NCI-H2107 treated with DMSO at 0.1 percent for 48 hours (cell line): Measurements from ENCODE around the gene ARHGAP19.
"Not testable (repeated sequence)": the region's sequence is repeated elsewhere in the genome, so short reads cannot be mapped to it uniquely, and the experiment has no call there.

Experiments used
- DNase-seq: peaks from one replicate; lab custom pipeline; 2025; ENCODE audit not compliant: unreplicated experiment; lab: John Stamatoyannopoulos, UW

The ARHGAP19 gene

DNA sequence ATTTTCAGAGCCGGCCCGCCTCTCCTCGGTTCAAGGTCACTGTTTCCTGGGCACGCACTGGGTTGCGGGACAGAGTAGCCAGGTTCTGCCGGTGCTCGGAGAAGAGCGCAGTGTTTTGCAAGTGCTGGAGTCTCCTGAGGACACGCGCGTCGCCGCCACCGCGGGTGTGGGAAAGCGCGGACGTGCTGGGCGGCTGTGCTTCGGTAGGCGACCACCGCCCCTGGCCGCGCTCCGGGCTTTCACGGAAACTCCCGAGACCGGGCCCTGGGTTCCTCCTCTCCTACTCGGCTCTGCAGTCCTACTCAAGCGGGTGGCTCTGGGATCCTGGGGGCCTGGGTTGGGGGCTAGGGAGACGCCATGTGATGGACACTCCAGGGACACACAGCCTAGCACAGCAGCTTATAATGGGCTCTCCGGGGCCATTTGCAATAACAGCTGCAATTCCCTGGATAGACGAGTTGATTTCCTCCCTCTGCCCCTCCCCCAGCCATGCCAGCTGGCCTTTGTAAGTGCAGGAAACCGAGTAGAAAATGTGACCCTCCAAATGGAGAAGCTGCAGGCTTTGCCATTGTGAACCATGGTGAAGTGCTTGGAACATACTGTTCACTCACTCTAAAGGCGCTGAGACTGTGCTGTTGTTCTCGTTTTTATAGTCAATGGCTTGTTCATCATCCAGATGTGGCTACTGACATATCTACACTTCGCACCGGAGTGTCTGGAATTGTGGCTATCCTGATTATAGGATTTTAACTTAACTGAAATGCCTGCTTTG is 28.8 kb upstream of the ARHGAP19 start:
- DNase-seq, result peak; percentile 20

DNA sequence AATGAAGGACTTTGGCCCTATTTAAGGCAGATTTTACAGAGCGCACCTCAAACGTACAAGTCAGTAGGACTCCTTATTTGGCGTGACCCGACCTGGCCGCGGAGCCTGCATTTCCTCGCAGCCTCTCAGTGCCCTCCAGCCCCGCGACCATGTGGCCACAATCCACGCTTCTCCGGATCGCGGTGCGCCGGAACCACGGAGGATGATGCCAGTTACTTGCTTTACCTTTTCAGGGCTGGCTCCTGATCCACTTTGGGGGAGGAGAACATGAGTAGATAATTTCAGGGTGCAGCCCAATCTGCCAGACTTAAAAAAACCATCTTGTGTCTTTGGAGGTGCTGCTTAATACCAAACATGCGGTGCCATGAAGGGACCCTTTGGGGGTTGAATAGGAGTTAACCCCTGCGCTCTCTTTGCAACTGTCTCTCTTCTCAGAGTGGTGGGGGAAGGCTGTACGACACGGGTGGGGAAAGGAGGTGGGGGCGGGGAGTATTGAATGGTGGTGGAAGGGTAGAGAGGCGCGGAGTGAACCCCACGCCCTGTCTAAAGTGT is 28.1 kb upstream of the ARHGAP19 start:
- DNase-seq, result no peak

DNA sequence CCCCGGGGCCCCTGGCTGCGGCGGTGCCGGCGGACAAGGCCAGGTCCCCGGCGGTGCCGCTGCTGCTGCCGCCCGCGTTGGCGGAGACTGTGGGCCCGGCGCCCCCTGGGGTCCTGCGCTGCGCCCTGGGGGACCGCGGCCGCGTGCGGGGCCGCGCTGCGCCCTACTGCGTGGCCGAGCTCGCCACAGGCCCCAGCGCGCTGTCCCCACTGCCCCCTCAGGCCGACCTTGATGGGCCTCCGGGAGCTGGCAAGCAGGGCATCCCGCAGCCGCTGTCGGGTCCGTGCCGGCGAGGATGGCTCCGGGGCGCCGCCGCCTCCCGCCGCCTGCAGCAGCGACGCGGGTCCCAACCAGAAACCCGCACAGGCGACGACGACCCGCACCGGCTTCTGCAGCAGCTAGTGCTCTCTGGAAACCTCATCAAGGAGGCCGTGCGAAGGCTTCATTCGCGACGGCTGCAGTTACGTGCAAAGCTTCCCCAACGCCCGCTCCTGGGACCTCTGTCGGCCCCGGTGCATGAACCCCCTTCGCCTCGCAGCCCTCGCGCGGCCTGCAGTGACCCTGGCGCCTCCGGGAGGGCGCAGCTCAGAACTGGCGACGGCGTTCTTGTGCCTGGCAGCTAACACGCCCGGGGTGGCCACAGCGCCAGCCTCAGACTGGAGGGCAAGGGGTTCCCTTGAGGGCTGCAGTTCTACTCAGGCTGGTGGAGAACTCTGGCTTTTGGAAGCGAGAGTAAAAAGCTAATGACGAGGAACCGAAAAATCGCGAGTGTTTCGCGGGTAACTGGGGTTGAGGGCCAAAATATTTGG is 27.4 kb upstream of the ARHGAP19 start:
- no peak for DNase-seq

DNA sequence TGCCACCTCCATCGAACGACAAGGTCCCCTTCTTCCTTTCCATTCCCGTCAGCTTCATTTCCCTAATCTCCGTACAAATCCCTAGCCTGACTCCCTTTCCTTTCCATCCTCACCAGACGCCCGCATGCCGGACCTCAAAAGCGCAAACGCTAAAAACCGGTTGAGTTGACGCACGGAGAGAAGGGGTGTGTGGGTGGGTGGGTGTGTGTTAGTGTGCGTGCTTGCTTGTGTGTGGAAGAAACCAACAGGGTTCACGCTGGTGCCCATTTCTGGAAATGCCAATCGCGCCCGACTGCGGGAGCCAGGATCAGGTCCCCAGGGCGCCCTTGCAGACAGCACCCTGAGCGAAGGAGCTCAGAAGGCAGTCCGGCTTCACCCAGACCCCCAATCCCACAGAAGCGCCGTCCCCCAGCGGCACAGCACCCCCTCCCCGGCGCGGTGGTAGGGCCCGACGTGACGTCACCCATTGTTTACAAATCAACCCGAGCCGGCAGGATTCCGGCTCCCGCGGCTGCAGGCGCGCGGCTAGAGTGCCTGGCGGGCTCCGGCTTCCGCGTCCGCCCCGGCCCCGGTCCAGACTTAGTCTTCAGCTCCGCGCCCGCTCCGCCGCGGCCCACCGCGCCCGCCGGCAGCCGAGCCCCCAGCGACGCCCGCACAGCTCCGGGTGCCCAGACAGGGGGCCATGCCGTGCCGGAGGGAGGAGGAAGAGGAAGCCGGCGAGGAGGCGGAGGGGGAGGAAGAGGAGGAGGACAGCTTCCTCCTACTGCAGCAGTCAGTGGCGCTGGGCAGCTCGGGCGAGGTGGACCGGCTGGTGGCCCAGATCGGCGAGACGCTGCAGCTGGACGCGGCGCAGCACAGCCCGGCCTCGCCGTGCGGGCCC is 26.6 kb upstream of the ARHGAP19 start, which contains the start of gene FRAT1:
TSS of gene FRAT1 (plus strand) at position 500 of the 880 bp plus-strand sequence. CDS start at position 683, 183 bp downstream.
- peak; percentile 33 for DNase-seq

DNA sequence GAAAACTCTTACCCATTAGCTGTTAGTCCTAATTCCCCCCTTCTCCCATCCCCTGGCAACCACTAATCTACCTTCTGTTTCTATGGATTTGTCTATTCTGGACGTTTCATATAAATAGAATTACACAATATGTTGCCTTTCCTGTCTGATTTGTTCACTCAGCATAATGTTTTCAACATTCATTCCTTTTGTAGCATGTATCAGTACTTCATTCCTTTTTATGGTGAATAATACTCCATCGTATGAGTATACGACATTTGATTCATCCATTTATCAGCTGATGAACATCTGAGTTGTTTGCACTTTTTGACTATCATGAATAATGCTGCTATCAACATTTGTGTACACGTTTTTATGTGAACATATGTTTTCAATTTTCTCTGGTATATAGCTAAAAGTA is 22.2 kb upstream of the ARHGAP19 start:
- no peak for DNase-seq

DNA sequence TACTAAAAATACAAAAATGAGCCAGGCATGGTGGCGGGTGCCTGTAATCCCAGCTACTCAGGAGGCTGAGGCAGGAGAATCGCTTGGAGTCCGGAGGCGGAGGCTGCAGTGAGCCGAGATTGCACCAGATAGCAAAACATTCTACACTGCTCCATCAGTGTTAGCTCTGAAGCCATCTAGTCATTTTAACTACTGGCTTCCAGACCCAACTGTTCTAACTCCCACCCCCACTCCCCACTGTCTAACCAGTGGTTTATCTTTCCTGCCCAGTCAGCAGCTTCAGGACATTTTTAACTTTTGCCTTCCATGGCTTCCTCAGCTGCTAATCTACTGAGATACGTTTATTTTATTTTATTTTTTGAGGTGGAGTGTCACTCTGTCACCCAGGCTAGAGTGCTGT is 20.5 kb upstream of the ARHGAP19 start:
- DNase-seq, result no peak

DNA sequence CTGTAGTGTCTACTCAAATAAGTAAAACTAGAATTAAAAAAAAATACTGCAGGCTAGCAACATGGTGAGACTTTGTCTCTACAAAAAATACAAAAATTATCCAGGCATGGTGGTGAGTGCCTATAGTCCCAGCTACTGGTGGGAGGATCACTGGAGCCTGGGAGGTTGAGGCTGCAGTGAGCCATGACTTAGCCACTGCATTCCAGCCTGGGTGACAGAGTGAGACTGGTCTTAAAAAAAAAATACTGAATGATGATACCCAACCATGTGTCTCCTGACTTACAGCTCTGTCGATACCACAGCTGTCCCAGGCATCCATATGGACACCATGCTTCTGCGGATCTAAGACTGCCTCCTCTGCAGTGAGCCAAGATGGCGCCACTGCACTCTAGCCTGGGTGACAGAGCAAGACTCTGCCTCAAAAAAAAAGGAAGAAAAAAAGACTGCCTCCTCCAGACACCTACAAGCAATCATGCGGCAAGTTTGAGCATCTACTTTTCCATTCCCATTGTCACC is 18.7 kb upstream of the ARHGAP19 start:
- DNase-seq, result no peak

DNA sequence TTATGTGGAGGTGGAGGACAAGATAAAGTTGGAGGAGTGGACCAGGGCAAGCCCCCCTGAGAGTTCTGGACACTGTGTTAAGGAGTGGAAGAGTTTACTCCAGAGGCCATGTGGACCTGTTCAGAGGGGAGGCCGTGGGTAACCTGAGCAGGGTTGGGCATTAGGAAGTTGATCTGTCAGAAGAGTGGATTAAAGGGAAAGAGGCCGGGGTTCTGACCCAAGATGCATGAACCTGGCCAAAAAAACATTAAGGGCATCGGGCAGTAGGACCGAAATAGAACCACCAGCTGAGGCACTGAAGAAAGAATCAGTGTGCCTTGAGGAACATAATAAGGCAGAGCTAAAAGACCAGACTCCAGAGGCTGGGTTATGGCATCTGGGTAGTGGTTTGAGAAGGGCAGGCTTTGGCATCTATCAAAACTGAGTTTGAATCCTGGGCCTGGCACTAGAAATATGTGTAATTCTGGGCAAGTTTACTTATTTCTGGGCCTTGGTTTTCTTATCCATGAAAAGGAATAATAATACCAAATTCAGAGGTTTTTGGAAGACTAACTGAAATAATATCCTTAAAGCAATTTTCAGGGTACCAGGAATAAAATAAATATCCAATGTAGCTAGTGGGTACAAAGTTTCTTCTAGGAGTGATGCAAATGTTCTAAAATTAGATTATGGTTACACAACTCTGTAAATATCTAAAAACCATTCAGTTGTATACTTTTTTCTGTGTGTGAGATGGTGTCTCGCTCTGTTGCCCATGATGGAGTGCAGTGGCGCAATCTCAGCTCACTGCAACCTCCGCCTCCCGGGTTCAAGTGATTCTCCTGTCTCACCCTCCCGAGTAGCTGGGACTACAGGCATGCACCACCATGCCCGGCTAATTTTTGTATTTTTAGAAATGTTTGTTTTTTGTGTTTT is 15.7 kb upstream of the ARHGAP19 start:
- no peak for DNase-seq

DNA sequence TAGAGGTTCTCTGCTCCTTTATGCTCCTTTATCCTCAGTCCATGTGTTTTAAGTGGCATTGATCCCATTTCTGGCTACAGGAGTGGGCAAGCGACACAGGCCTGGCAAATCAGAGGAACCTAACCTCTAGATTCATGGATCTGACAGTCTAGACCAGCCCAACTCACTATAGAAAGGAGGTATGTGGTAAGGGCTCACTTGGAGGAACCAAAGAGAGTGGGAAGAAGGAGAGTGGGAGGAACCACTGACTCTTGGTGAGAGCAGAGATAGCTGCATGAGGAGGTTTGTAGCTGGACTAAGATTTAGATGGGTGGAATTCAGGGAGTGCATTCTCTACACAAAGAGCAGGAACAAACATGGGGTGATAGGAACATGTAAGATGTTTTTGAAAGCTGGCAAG is 15.0 kb upstream of the ARHGAP19 start:
- no peak for DNase-seq

DNA sequence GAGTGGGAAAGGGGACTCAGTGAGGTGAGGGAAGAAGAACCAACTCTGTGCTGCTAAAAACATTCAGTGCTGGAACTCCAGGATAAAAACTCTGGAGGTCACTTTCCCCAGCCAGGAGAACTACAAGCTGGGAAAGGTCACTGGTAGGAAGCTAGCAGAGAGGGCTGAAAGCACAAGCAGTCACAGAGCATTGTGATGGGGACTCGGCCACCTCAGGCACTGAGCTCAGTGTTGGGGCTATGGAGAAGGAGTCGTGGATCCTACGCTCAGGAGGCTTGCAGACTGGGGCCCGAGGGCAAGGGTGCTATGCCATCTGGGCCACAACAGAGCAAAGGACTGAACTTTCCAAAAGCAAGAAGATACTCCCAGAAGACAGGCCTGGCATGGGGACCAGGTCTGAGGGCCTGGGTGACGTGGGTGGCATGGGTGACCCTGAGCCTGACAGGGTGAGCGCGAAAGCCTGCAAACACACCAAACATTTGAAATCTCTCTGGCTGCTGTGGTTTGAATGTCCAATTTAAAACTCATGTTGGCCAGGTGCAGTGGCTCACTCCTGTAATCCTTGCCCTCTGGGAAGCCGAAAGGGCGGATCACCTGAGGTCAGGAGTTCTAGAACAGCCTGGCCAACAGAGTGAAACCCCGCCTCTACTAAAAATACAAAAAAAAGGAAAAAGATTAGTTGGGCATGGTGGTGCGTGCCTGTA is 9.8 kb upstream of the ARHGAP19 start:
- DNase-seq, result no peak

DNA sequence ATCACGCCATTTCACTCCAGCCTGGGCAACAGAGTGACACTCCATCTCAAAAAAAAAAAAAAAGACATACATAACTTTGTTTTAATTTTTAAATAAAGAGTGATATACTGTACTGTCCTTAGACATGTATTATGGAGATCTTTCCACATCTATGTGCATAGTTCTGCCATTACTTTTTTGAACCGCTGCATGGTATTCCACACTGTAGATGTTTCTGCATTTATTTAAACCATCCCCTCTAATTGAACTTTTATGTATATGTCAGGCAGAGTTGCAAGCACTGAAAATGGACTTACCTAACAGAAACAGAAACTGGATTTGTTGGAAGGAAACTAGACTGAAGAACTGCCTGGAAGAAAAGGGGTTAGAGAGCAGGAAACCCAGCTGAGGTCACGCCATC is 8.5 kb upstream of the ARHGAP19 start:
- DNase-seq, result no peak

DNA sequence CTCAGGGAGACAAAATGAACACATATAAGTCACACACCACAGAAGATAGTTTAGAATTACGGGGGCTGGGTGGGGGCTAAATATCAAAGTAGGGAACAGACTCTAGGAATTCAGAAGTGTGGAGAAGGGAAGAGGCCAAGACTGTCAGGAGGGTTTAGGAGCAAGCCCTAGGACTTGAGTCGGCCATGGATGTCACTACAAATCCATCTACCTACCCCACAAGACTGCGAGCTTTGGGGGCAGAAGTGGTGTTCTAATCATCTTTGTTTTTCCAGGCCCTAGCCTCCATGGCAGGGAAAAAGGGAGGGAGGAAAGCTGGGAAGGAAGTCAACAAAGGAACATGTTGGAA is 5.8 kb upstream of the ARHGAP19 start:
- DNase-seq, result no peak

DNA sequence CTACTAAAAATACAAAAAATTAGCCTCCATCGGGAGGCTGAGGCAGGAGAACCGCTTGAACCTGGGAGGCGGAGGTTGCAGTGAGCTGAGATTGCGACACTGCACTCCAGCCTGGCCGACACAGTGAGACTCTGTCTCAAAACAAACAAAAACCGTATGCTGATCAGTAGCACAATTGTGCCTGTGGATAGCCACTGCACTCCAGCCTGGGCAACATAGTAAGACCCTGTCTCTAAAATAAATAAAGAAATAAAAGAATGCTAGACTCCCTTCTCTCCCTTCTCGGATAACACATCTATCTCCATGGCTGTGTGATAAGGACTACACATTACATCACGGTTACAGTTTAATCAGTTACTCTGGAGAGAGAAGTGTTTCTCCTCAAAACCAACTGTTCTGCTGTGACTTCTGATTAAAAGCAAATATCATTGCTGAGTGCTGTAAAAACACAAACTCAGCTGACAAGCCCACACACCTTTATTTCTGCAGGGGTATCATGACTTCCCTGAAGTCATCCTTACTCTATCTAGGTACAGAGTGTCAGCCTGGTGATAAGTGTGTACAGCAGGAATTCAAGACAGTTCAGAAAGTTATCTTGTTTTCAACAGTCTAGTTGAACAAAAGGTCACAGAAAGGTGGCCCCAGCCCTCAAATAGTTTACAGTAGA is 5.3 kb upstream of the ARHGAP19 start:
- no peak for DNase-seq

DNA sequence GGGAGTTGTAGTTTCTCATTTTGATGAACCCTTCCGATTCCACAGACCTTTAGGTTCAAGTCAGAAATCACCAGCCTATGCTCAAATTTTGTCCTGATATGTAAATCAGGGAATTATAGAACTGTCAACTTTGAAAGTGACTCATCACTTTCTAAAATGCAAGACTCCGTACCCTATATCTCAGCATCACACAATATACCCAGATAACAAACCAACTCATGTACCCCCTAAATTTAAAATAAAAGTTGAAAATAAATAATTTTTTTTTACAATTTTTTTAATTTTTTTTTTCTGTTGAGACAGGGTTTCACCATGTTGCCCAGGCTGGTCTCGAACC is 393 bp upstream of the ARHGAP19 start:
- DNase-seq, result no peak

DNA sequence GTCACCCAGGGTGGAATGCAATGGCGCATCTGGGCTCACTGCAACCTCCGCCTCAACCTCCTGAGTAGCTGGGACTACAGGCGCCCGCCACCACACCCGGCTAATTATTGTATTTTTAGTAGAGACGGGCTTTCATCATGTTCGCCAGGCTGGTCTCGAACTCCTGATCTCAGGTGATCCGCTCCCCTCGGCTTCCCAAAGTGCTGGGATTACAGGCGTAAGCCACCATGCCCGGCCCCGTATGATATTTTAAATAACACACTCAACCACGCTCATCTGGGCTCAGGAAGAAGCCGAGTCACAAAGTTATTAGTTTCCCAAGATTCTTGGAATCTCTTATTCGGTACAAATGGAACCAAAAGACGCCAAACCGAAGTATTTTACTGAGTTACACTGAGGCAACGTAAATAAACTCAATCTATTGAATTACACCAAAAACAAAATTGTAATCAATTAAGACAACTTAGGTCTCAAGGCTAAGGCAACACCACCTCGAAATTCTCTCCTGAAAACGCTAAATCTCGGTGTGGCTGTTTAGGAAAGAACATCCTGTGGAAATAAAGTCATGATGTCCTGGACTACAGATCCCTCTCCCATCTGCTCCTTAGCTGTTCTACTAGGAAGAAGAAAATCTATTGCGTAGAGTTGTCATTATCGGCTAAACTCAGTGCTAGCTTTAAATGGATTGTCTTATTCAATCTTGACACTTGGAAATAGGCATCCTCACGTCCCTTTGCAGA is 910 bp downstream of the ARHGAP19 start:
- DNase-seq, result peak; percentile 21

DNA sequence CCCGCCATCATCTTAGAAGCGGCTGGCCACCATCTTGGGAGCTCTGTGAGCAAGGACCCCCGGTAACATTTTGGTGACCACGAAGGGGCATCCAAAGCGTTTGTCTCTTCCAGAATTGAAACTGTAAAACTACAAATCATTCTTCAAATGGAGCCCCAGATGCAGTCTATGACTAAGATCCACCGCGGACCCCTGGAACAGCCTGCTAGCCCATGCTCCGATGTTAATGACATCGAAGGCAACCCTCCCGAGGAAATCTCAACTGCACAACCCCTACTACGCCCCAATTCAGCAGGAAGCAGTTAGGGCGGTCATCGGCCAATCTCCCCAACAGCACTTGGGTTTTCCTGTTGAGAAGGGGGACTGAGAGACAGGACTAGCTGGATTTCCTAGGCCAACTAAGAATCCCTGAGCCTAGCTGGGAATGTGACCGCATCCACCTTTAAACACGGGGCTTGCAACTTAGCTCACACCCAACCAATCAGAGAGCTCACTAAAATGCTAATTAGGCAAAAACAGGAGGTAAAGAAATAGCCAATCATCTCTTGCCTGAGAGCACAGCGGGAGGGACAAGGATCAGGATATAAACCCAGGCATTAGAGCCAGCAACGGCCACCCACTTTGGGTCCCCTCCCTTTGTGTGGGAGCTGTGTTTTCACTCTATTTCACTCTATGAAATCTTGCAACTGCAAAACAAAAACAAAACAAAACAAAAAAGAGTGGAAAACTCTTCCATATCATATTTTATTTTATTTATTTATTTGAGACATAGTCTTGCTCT is 1.7 kb downstream of the ARHGAP19 start:
- not testable (repeated sequence) for DNase-seq

DNA sequence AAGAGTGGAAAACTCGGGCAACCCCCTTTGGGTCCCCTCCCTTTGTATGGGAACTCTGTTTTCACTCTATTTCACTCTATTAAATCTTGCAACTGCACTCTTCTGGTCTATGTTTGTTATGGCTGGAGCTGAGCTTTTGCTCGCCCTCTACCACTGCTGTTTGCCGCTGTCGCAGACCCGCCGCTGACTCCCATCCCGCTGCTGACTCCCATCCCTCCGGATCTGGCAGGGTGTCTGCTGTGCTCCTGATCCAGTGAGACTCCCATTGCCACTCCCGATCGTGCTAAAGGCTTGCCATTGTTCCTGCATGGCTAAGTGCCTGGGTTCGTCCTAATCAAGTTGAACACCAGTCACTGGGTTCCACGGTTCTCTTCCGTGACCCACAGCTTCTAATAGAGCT is 2.4 kb downstream of the ARHGAP19 start:
- DNase-seq, result not testable (repeated sequence)
